Measurements from ENCODE around the gene ELOVL3.

DNA sequence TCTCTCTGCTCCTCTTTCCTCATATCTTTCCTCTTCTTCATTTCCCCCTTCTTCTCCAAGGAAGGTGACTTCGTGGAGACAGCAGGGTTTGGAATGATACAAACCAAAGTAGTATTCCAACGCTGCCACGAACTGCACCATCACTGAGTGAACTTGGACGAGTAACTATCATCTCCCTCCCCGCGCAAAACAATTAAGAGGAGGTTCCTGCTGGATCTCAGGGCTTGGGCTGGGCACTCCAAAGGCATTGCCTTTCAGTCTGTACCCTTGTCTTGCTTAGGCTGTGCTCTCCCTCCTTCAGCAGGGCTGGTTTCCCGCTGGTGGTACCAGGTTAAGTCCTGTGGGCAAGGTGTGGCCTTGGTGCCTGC, 16.0 kb downstream of the ELOVL3 start:
- TF ChIP-seq, protein P1, sequence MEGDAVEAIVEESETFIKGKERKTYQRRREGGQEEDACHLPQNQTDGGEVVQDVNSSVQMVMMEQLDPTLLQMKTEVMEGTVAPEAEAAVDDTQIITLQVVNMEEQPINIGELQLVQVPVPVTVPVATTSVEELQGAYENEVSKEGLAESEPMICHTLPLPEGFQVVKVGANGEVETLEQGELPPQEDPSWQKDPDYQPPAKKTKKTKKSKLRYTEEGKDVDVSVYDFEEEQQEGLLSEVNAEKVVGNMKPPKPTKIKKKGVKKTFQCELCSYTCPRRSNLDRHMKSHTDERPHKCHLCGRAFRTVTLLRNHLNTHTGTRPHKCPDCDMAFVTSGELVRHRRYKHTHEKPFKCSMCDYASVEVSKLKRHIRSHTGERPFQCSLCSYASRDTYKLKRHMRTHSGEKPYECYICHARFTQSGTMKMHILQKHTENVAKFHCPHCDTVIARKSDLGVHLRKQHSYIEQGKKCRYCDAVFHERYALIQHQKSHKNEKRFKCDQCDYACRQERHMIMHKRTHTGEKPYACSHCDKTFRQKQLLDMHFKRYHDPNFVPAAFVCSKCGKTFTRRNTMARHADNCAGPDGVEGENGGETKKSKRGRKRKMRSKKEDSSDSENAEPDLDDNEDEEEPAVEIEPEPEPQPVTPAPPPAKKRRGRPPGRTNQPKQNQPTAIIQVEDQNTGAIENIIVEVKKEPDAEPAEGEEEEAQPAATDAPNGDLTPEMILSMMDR (conservative IDR thresholded peaks at IDR 0.05; ENCODE audit: low read depth, low read length) = no peak
- TF ChIP-seq POLR2A (IDR thresholded peaks at IDR 0.05; ENCODE audit: low read depth, low read length) (no peak), NFE2L2 (IDR thresholded peaks at IDR 0.05; ENCODE audit: low read depth, low read length) (no peak), MAZ (IDR thresholded peaks at IDR 0.05; ENCODE audit: borderline replicate concordance, low read depth, low read length) (no peak), RCOR1 (IDR thresholded peaks at IDR 0.05; ENCODE audit: insufficient replicate concordance, low read length) (no peak), RAD21 (IDR thresholded peaks at IDR 0.05; ENCODE audit: low read length) (no peak), MXI1 (IDR thresholded peaks at IDR 0.05; ENCODE audit: borderline replicate concordance, low read depth, low read length) (no peak), MAFK (IDR thresholded peaks at IDR 0.05; ENCODE audit: low read depth, low read length) (no peak), CEBPB (IDR thresholded peaks at IDR 0.05; ENCODE audit: low read depth, low read length) (no peak), SMC3 (IDR thresholded peaks at IDR 0.05; ENCODE audit: low read depth, low read length) (no peak)
- TF ChIP-seq, protein P2, sequence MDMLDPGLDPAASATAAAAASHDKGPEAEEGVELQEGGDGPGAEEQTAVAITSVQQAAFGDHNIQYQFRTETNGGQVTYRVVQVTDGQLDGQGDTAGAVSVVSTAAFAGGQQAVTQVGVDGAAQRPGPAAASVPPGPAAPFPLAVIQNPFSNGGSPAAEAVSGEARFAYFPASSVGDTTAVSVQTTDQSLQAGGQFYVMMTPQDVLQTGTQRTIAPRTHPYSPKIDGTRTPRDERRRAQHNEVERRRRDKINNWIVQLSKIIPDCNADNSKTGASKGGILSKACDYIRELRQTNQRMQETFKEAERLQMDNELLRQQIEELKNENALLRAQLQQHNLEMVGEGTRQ (IDR thresholded peaks at IDR 0.05; ENCODE audit: low read depth, low read length) = no peak

Data from IMR-90 (cell line).